HG03378 (cell line): ENCODE data around the gene VCPKMT.

Source experiments
- ATAC-seq: cut with Tn5 transposase; IDR thresholded peaks from one replicate; pipeline ENCODE4 v1.9.1; 2021; ENCODE audit warnings: mild to moderate bottlenecking, moderate library complexity; ENCODE audit not compliant: unreplicated experiment

The VCPKMT gene

GRCh38 chr14:50116181-50116956 lies at the start of gene VCPKMT:
Gene VCPKMT, minus strand, starts transcription at chr14:50116572. Its CDS starts 20 bp downstream, at chr14:50116552.
- ATAC-seq: peak; percentile 88

GRCh38 chr14:50156111-50156510 lies 39.7 kb upstream of the VCPKMT start:
- ATAC-seq: no peak

GRCh38 chr14:50148799-50149198 lies 32.4 kb upstream of the VCPKMT start:
- no peak for ATAC-seq

GRCh38 chr14:50139192-50139591 lies 22.8 kb upstream of the VCPKMT start:
- ATAC-seq: no peak

GRCh38 chr14:50127802-50128201 lies 11.4 kb upstream of the VCPKMT start:
- ATAC-seq: no peak

- no peak for ATAC-seq
Measured at GRCh38 chr14:50123062-50123461, 6.7 kb upstream of the VCPKMT start.

- no peak for ATAC-seq
Measured at GRCh38 chr14:50122291-50122690, 5.9 kb upstream of the VCPKMT start.

GRCh38 chr14:50121486-50121885 lies 5.1 kb upstream of the VCPKMT start:
- no peak for ATAC-seq

GRCh38 chr14:50117456-50117855 lies 1.1 kb upstream of the VCPKMT start:
- ATAC-seq: no peak

- no peak for ATAC-seq
Measured at GRCh38 chr14:50116966-50117365, 594 bp upstream of the VCPKMT start.

- ATAC-seq: no peak
Measured at GRCh38 chr14:50113381-50114035, 2.9 kb downstream of the VCPKMT start.

GRCh38 chr14:50110323-50111037 lies 5.9 kb downstream of the VCPKMT start:
- no peak for ATAC-seq

- ATAC-seq: no peak
Measured at GRCh38 chr14:50109342-50109741, 7.0 kb downstream of the VCPKMT start.

- ATAC-seq: no peak
Measured at GRCh38 chr14:50107850-50108249, 8.5 kb downstream of the VCPKMT start.

- ATAC-seq: no peak
Measured at GRCh38 chr14:50106178-50106577, 10.2 kb downstream of the VCPKMT start.

GRCh38 chr14:50103558-50103957 lies 12.8 kb downstream of the VCPKMT start:
- no peak for ATAC-seq

GRCh38 chr14:50101417-50101816 lies 15.0 kb downstream of the VCPKMT start:
- ATAC-seq: no peak

- no peak for ATAC-seq
Measured at GRCh38 chr14:50100805-50101204, 15.6 kb downstream of the VCPKMT start.

GRCh38 chr14:50099335-50099734 lies 17.0 kb downstream of the VCPKMT start:
- ATAC-seq: no peak

- no peak for ATAC-seq
Measured at GRCh38 chr14:50095895-50096294, 20.5 kb downstream of the VCPKMT start.

GRCh38 chr14:50094056-50094755 lies 22.2 kb downstream of the VCPKMT start:
- ATAC-seq: no peak
